Lung (tissue), 12 donors: Measurements from ENCODE around the gene RIN3. TPM values are rescaled to one million over a fixed set of nuclear protein-coding genes. Genes with fewer than 3 reads are reported as not detected.

Source experiments
- ATAC-seq: fragments of 200-7000 bp; cut with Tn5 transposase; one replicate; pipeline ENCODE4 v1.9.1; 2020; ENCODE audit warnings: moderate number of reproducible peaks; ENCODE audit not compliant: insufficient read depth, low FRiP score
- DNase-seq, 3 donors: peaks; one replicate each; pipeline ENCODE4 v3.0.0-alpha.2; 2013 to 2017
- H3K27ac ChIP-seq, 2 donors: one replicate each; pipeline ENCODE4 v1.5.1; 2013; ENCODE audit warnings: mild to moderate bottlenecking in 2 of 2, moderate library complexity in 2 of 2, control low read depth in 1 of 2, inconsistent platforms in 1 of 2, low read depth in 1 of 2, low read length in 1 of 2
- H3K27me3 ChIP-seq, 3 donors: one replicate each; pipeline ENCODE4 v1.5.1; 2013; ENCODE audit warnings: low read length in 2 of 3; ENCODE audit not compliant: control insufficient read depth in 3 of 3, insufficient read depth in 3 of 3
- H3K36me3 ChIP-seq, 4 donors: one replicate each; pipeline ENCODE4 v1.5.1; 2013; ENCODE audit warnings: low read length in 4 of 4, mild to moderate bottlenecking in 1 of 4, moderate library complexity in 1 of 4; ENCODE audit not compliant: control insufficient read depth in 4 of 4, insufficient read depth in 4 of 4
- H3K4me1 ChIP-seq, 5 donors: one replicate each; pipeline ENCODE4 v1.5.1; 2013; ENCODE audit warnings: low read length in 5 of 5, mild to moderate bottlenecking in 2 of 5, moderate library complexity in 1 of 5; ENCODE audit not compliant: control insufficient read depth in 5 of 5, insufficient read depth in 5 of 5
- H3K4me3 ChIP-seq: one replicate; pipeline ENCODE4 v1.5.1; 2013; ENCODE audit warnings: mild to moderate bottlenecking, control low read depth, moderate library complexity
- H3K9ac ChIP-seq, 2 donors: one replicate each; pipeline ENCODE4 v1.5.1; 2013; ENCODE audit warnings: low read length in 2 of 2, control low read depth in 1 of 2; ENCODE audit not compliant: insufficient read depth in 1 of 2
- H3K9me3 ChIP-seq, 4 donors: one replicate each; pipeline ENCODE4 v1.5.1; 2013; ENCODE audit warnings: low read length in 3 of 4, mild to moderate bottlenecking in 1 of 4, moderate library complexity in 1 of 4; ENCODE audit not compliant: control insufficient read depth in 4 of 4, insufficient read depth in 3 of 4
- WGBS, 2 donors: extraction: QIAGEN DNeasy Blood & Tissue Kit; methylation state at CpG; one replicate each; pipeline ENCODE4 v1.1.7; 2013; 5-methylcytosine and 5-hydroxymethylcytosine counted together
- polyA plus RNA-seq, 2 donors: library from polyadenylated mRNA; stranded (reverse); fragments of 200-250 nt; gene quantifications; one replicate each; pipeline ENCODE4 v1.2.1, GENCODE V29; 2013
- total RNA-seq, 2 donors: library from RNA; depleted of rRNA in 1 of 2; stranded (reverse); fragments of >200 nt in 1 of 2; gene quantifications; one replicate each; pipeline ENCODE4 v1.2.1, GENCODE V29; 2014 to 2021
- TF ChIP-seq, protein P1 (sequence below): IDR thresholded peaks from 2 replicates; pipeline ENCODE4 v1.5.1; 2012; ENCODE audit warnings: mild to moderate bottlenecking; ENCODE audit errors: control extremely low read depth, extremely low read depth
- donor health status: control.
- donor health status: control.
- donor health status: Bipolar disorder and iron deficiency.
- donor health status: healthy.
- donor health status: DM: yes; HTN: yes; CAD: no.

RIN3 gene
- total and polyA plus RNA-seq, 4 donors: 19.3 to 55.5 (median 40.2) TPM

GRCh38 chr14:92675976-92676375 is 162.4 kb downstream of the RIN3 start:
- TF ChIP-seq, protein P1, sequence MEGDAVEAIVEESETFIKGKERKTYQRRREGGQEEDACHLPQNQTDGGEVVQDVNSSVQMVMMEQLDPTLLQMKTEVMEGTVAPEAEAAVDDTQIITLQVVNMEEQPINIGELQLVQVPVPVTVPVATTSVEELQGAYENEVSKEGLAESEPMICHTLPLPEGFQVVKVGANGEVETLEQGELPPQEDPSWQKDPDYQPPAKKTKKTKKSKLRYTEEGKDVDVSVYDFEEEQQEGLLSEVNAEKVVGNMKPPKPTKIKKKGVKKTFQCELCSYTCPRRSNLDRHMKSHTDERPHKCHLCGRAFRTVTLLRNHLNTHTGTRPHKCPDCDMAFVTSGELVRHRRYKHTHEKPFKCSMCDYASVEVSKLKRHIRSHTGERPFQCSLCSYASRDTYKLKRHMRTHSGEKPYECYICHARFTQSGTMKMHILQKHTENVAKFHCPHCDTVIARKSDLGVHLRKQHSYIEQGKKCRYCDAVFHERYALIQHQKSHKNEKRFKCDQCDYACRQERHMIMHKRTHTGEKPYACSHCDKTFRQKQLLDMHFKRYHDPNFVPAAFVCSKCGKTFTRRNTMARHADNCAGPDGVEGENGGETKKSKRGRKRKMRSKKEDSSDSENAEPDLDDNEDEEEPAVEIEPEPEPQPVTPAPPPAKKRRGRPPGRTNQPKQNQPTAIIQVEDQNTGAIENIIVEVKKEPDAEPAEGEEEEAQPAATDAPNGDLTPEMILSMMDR: no peak
- Histone ChIP-seq H3K36me3 (peaks cover 0 to 32% (median 20%) of the 10 kb centered on the region in 4 donors), H3K9me3 (peaks cover 0 to 3% (median 0%) of the 10 kb centered on the region in 4 donors), H3K4me3 (no peak overlapping the region), H3K4me1 (peaks cover 0 to 4% (median 0%) of the 10 kb centered on the region in 5 donors), H3K9ac (no peak overlapping the region), H3K27ac (peak overlapping the region in 1 of 2 donors; percentile 56), H3K27me3 (no peaks in the 10 kb centered on the region)
- ATAC-seq (no peak), DNase-seq (no peak)
- WGBS, 2 donors: 40 to 63% methylated on average over 9 of the region's 9 CpGs

GRCh38 chr14:92676403-92677086 is 163.0 kb downstream of the RIN3 start:
- peaks cover 0 to 36% (median 20%) of the 10 kb centered on the region in 4 donors for H3K36me3 ChIP-seq

GRCh38 chr14:92677087-92677668 is 163.6 kb downstream of the RIN3 start:
- H3K4me3 ChIP-seq: no peak overlapping the region
- H3K27ac ChIP-seq: no peak overlapping the region
- WGBS, 2 donors: 43 to 70% methylated on average over 4 of the region's 4 CpGs
- DNase-seq: no peak
- H3K9ac ChIP-seq: no peak overlapping the region
- peaks cover 0 to 4% (median 0%) of the 10 kb centered on the region in 5 donors for H3K4me1 ChIP-seq
- peaks cover 0 to 3% (median 0%) of the 10 kb centered on the region in 4 donors for H3K9me3 ChIP-seq
- ATAC-seq: no peak
- H3K36me3 ChIP-seq: peaks cover 0 to 36% (median 21%) of the 10 kb centered on the region in 4 donors
- TF ChIP-seq, protein P1: no peak
- H3K27me3 ChIP-seq: no peaks in the 10 kb centered on the region

More at GRCh38 chr14:92676403-92677086, 163.0 kb downstream of the RIN3 start:
- no peak for DNase-seq
- Histone ChIP-seq H3K9ac (no peak overlapping the region), H3K27me3 (no peaks in the 10 kb centered on the region), H3K9me3 (peaks cover 0 to 3% (median 0%) of the 10 kb centered on the region in 4 donors), H3K27ac (peak overlapping the region in 1 of 2 donors; percentile 56), H3K4me3 (no peak overlapping the region), H3K4me1 (peaks cover 0 to 4% (median 0%) of the 10 kb centered on the region in 5 donors)
- TF ChIP-seq, protein P1: no peak
- no peak for ATAC-seq
- 81 to 85% methylated on average over 8 of the region's 8 CpGs for WGBS, 2 donors
